Aorta (tissue), 5 donors: Measurements from ENCODE around the gene B4GALT4. TPM values are rescaled to one million over a fixed set of nuclear protein-coding genes. Genes with fewer than 3 reads are reported as not detected.
"Not testable (repeated sequence)": the region's sequence is repeated elsewhere in the genome, so short reads cannot be mapped to it uniquely, and the experiment has no call there.

Experiments
- ATAC-seq: fragments of 200-7000 bp; cut with Tn5 transposase; one replicate; pipeline ENCODE4 v1.9.1; 2022; ENCODE audit warnings: moderate library complexity; ENCODE audit not compliant: low FRiP score
- DNase-seq, 2 donors: peaks; one replicate each; pipeline ENCODE4 v3.0.0-alpha.2; 2020
- H3K27ac ChIP-seq, 2 donors: one replicate each; pipeline ENCODE4 v1.5.1; 2013; ENCODE audit warnings: low read length in 2 of 2, mild to moderate bottlenecking in 2 of 2, moderate library complexity in 2 of 2, control low read depth in 1 of 2, inconsistent platforms in 1 of 2, low read depth in 1 of 2
- H3K27me3 ChIP-seq, 2 donors: one replicate each; pipeline ENCODE4 v1.6.1; 2013; ENCODE audit warnings: control low read depth in 1 of 2, low read length in 1 of 2, mild to moderate bottlenecking in 1 of 2, moderate library complexity in 1 of 2; ENCODE audit not compliant: insufficient read depth in 2 of 2, control insufficient read depth in 1 of 2
- H3K36me3 ChIP-seq, 2 donors: one replicate each; pipeline ENCODE4 v1.6.1; 2013; ENCODE audit warnings: control low read depth in 1 of 2, low read length in 1 of 2, mild to moderate bottlenecking in 1 of 2; ENCODE audit not compliant: insufficient read depth in 2 of 2, control insufficient read depth in 1 of 2
- H3K4me1 ChIP-seq, 2 donors: one replicate each; pipeline ENCODE4 v1.6.1; 2013; ENCODE audit warnings: low read length in 2 of 2, control low read depth in 1 of 2, mild to moderate bottlenecking in 1 of 2, moderate library complexity in 1 of 2; ENCODE audit not compliant: insufficient read depth in 2 of 2, control insufficient read depth in 1 of 2
- H3K4me3 ChIP-seq, 2 donors: one replicate each; pipeline ENCODE4 v1.5.1; 2013; ENCODE audit warnings: low read length in 2 of 2, control low read depth in 1 of 2, mild to moderate bottlenecking in 1 of 2
- H3K9me3 ChIP-seq: one replicate; pipeline ENCODE4 v1.6.1; 2013; ENCODE audit warnings: mild to moderate bottlenecking, low read length; ENCODE audit not compliant: control insufficient read depth
- WGBS, 2 donors: extraction: QIAGEN DNeasy Blood & Tissue Kit; methylation state at CpG; one replicate each; pipeline ENCODE4 v1.1.7; 2013; 5-methylcytosine and 5-hydroxymethylcytosine counted together
- intact Hi-C, 2 donors: fragments of 100-400 bp; cut with DNase I; formaldehyde crosslinking; loops; one replicate each; pipeline versions ENCODE4 v1.14.2 to v1.15.0; 2022
- polyA plus RNA-seq, 2 donors: library from polyadenylated mRNA; stranded (reverse); fragments of 200-250 nt; gene quantifications; one replicate each; pipeline ENCODE4 v1.2.3, GENCODE V29; 2013
- total RNA-seq, 2 donors: library from RNA; stranded (reverse); fragmentation: NEBNext Ultra II Directional; extraction: Animal tissue kit (Norgen Biotek cat#: 25700); gene quantifications; one replicate each; pipeline ENCODE4 v1.2.1, GENCODE V29; 2021
- donor health status: healthy with polysubstance abuse.
- donor health status: Bipolar disorder and iron deficiency.
- donor health status: DM: no; HTN: no; CAD: no.
- donor health status: DM: no; HTN: no; CAD: no.
- donor health status: DM: yes; HTN: yes; CAD: no.

B4GALT4 gene
- total and polyA plus RNA-seq, 4 donors, result 16.3 to 23.5 (median 22.4) TPM

DNA sequence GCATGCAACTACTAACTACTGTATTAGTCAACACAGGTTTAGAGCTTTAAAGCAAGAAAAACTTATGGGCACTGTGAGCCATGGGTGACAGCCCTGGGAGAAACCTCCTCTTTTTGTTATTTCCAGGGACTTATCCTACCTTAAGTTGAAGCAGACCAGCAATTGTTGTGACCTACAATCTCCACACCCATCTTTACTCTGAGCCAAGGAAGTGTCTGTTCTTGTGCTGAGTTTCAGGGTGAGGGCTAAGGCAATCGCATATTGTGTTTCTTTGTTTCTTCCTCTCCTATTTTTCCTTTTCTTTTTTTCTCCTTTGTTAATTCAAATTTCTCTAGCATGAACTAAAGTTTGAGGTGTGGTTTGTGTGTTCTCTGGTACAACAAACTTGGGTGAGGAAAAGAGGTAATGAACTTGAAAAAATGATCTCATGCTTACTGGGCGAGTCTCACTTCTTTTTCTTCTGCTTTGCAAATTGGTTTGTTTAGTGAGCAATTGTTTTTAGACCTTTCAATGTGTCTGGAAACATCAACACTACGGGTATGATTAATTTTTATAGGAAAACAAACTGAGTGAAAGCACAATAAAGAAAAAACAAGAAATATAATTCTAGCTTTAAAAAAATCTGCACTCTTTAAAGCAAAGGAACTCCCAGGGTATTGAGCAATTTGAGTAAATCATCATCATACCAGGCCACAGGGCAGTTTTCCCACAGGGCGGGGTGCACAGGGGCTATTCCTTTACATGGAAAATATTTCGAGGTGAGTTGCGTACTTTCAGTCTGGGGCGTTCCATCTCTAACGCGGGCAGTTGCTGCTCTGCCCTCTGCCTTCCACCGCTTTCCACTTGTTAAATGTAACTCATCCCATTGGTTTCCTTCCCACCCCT is 64.6 kb downstream of the B4GALT4 start:
- ATAC-seq (no peak), DNase-seq (no peak)
- no peak overlapping the region for H3K27ac ChIP-seq
- H3K4me3 ChIP-seq, result no peak overlapping the region
- H3K36me3 ChIP-seq, result no peaks in the 10 kb centered on the region
- WGBS, 2 donors, result 81 to 83% methylated on average over 10 of the region's 10 CpGs
- H3K27me3 ChIP-seq, result no peaks in the 10 kb centered on the region
- H3K9me3 ChIP-seq, result no peaks in the 10 kb centered on the region
- intact Hi-C loops, result no loop called here
- H3K4me1 ChIP-seq, result no peaks in the 10 kb centered on the region

DNA sequence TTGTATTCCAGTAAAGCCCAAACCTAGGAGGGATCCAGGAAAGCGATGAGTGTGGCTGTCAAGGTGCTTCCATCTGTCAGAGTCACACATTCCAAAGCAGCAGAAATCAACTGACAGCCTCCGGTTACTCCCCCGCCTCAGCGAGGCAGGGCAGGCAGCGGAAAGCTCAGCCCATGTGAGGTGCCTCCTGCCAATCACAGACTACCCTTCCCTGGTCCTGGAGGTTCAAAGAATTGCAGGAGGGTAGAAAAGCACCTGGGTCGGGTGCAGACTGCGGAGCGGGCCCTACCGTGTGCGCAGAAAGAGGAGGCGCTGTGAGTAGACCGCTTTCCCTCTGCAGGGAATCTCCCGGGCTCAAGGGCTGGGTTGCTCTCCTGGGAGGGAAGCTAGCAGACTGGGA is 67.4 kb downstream of the B4GALT4 start, which contains the start of gene UPK1B:
TSS of gene UPK1B (plus strand) at position 274 of the 400 bp plus-strand sequence. CDS start 13,144 bp downstream, outside the sequence.
- no peak within 1 kb of the TSS for H3K4me3 ChIP-seq
- no peaks in the 10 kb centered on the region for H3K4me1 ChIP-seq
- no peak for DNase-seq
- ATAC-seq, result no peak
- H3K36me3 ChIP-seq, result no peaks in the 10 kb centered on the region
- intact Hi-C loops, result no loop called here
- no peaks in the 10 kb centered on the region for H3K27me3 ChIP-seq
- no peaks in the 10 kb centered on the region for H3K9me3 ChIP-seq
- WGBS, 2 donors, result 36 to 40% methylated on average over 13 of the region's 13 CpGs
- H3K27ac ChIP-seq, result no peak within 1 kb of the TSS

- intact Hi-C loops, result no loop called here
- no peak overlapping the region for H3K27ac ChIP-seq
- no peak overlapping the region for H3K4me3 ChIP-seq
- H3K9me3 ChIP-seq, result no peaks in the 10 kb centered on the region
- H3K27me3 ChIP-seq, result no peaks in the 10 kb centered on the region
- no peaks in the 10 kb centered on the region for H3K4me1 ChIP-seq
- WGBS, 2 donors, result 75 to 78% methylated on average over 3 of the region's 3 CpGs
- DNase-seq (no peak), ATAC-seq (no peak)
- no peaks in the 10 kb centered on the region for H3K36me3 ChIP-seq
These were observed 69.9 kb downstream of the B4GALT4 start for GRCh38 chr3:119170821-119171220.

DNA sequence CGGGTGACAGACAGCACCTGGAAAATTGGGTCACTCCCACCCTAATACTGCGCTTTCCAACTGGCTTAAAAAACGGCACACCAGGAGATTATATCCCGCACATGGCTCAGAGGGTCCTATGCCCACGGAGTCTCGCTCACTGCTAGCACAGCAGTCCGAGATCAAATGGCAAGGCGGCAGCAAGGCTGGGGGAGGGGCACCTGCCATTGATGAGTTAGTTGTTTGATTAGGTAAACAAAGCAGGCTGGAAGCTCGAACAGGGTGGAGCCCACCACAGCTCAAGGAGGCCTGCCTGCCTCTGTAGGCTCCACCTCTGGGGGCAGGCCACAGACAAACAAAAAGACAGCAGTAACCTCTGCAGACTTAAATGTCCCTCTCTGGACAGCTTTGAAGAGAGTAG is 75.9 kb downstream of the B4GALT4 start:
- H3K27ac ChIP-seq, H3K4me3 ChIP-seq, intact Hi-C loops, ATAC-seq, H3K27me3 ChIP-seq, H3K36me3 ChIP-seq, DNase-seq, H3K4me1 ChIP-seq, H3K9me3 ChIP-seq: not testable (repeated sequence)
- 80 to 86% methylated on average over 9 of the region's 9 CpGs for WGBS, 2 donors

Other genes with a start within 250 kb of the B4GALT4 start
- gene IGSF11, start 206.0 kb downstream of the B4GALT4 start, total RNA-seq, result under 1 TPM; 0.42 to 0.75 TPM
- gene IGSF11, start 206.0 kb downstream of the B4GALT4 start, polyA plus RNA-seq, result under 1 TPM in 1 of 2 donors, not detected in 1; 0.05 TPM
- gene TEX55, start 94.7 kb downstream of the B4GALT4 start, total RNA-seq, result not detected
- not detected for gene TEX55, start 94.7 kb downstream of the B4GALT4 start, polyA plus RNA-seq
- not detected for gene UPK1B, start 67.3 kb downstream of the B4GALT4 start, total RNA-seq
- under 1 TPM; 0.23 to 0.50 TPM for gene UPK1B, start 67.3 kb downstream of the B4GALT4 start, polyA plus RNA-seq
- gene ARHGAP31, start 53.5 kb upstream of the B4GALT4 start, total RNA-seq, result 10 to 100 TPM; 29.1 to 65.0 TPM
- gene ARHGAP31, start 53.5 kb upstream of the B4GALT4 start, polyA plus RNA-seq, result 1 to 10 TPM; 1.5 to 2.4 TPM
- gene TMEM39A, start 222.7 kb upstream of the B4GALT4 start, total RNA-seq, result 10 to 100 TPM; 39.6 to 45.7 TPM
- 1 to 10 TPM; 7.5 to 8.5 TPM for gene TMEM39A, start 222.7 kb upstream of the B4GALT4 start, polyA plus RNA-seq
- gene POGLUT1, start 228.1 kb upstream of the B4GALT4 start, total RNA-seq, result 10 to 100 TPM; 16.2 to 22.7 TPM
- gene POGLUT1, start 228.1 kb upstream of the B4GALT4 start, polyA plus RNA-seq, result 1 to 10 TPM; 4.1 to 9.7 TPM